PC-9 (cell line): ENCODE results near the gene PBX1.

Experiments
- CTCF ChIP-seq: fragments of 200-600 bp; sonication (generic); conservative IDR thresholded peaks from 2 replicates; pipeline ENCODE4 v1.6.1; 2017; ENCODE audit warnings: mixed run types, antibody characterized with exemption, mild to moderate bottlenecking, moderate library complexity
- EZH2 ChIP-seq: fragments of 200-600 bp; sonication (generic); IDR thresholded peaks from 2 replicates; pipeline ENCODE4 v1.8.0; 2017; ENCODE audit warnings: antibody characterized with exemption, low read depth

DNA sequence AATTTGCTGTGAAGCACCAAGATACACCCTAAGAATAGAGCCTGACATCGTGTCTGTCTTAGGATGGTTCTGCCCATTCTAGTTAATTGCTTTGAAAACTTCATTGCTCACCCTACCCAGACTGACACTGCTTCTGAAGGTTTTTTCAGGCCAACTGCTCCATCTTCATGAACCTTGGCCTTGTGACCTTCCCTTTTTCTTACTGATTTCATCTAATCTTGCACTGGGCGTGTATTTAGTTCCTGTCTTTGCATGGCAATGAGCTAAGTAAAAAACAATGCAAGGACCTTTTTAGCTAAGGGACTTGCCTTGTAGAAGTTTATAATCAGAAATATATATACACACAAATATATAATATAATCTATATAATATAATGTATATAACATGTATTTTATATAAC is 108.0 kb downstream of the PBX1 start:
- TF ChIP-seq CTCF, result no peak
- no peak for TF ChIP-seq EZH2
